Natural killer cell (primary cell): ENCODE measurements around the gene CHMP1B. TPM values are rescaled to one million over a fixed set of nuclear protein-coding genes. Genes with fewer than 3 reads are reported as not detected.

Experiments used
- ATAC-seq, 3 donors: fragments of 150-1000 bp in 2 of 3; fragments of 200-7000 bp in 1 of 3; cut with Tn5 transposase; 1 replicate in 1 of 3; 2 replicates in 2 of 3; pipeline ENCODE4 v1.10.0; 2021; ENCODE audit warnings: mild to moderate bottlenecking in 2 of 3, moderate library complexity in 2 of 3
- DNase-seq, 2 donors: peaks; one replicate each; pipeline versions ENCODE4 v3.0.0 to v3.0.0-alpha.2; 2013 to 2021; ENCODE audit warnings: mixed read lengths in 1 of 2
- H3K27ac ChIP-seq: one replicate; pipeline ENCODE4 v1.5.1; 2013; ENCODE audit warnings: mild to moderate bottlenecking, low read length
- H3K27me3 ChIP-seq: one replicate; pipeline ENCODE4 v1.6.1; 2013; ENCODE audit warnings: low read length; ENCODE audit not compliant: control insufficient read depth, insufficient read depth
- H3K36me3 ChIP-seq: one replicate; pipeline ENCODE4 v1.6.1; 2013; ENCODE audit warnings: low read length; ENCODE audit not compliant: control insufficient read depth, insufficient read depth
- H3K4me1 ChIP-seq: one replicate; pipeline ENCODE4 v1.6.1; 2013; ENCODE audit warnings: low read length; ENCODE audit not compliant: control insufficient read depth, insufficient read depth
- H3K4me3 ChIP-seq: one replicate; pipeline ENCODE4 v1.5.1; 2013; ENCODE audit warnings: low read length
- H3K9me3 ChIP-seq: one replicate; pipeline ENCODE4 v1.6.1; 2013; ENCODE audit warnings: low read length; ENCODE audit not compliant: control insufficient read depth, insufficient read depth
- H3K27ac Mint-ChIP-seq, 2 donors: one replicate each; pipeline ENCODE4 v1.8.0; 2022; ENCODE audit warnings: mild to moderate bottlenecking in 2 of 2, mixed read lengths in 2 of 2, moderate library complexity in 1 of 2
- H3K27me3 Mint-ChIP-seq, 2 donors: one replicate each; pipeline ENCODE4 v1.8.0; 2022; ENCODE audit warnings: low read depth in 2 of 2, mixed read lengths in 2 of 2
- H3K36me3 Mint-ChIP-seq: one replicate; pipeline ENCODE4 v1.8.0; 2022; ENCODE audit warnings: mixed read lengths
- H3K4me1 Mint-ChIP-seq, 2 donors: one replicate each; pipeline ENCODE4 v1.8.0; 2022; ENCODE audit warnings: mixed read lengths in 2 of 2
- H3K4me3 Mint-ChIP-seq: one replicate; pipeline ENCODE4 v1.8.0; 2022; ENCODE audit warnings: mild to moderate bottlenecking, moderate library complexity, mixed read lengths
- H3K9me3 Mint-ChIP-seq, 2 donors: one replicate each; pipeline ENCODE4 v1.8.0; 2022; ENCODE audit warnings: mixed read lengths in 2 of 2
- WGBS: methylation state at CpG from one replicate; pipeline ENCODE4 v1.1.7; 2013; ENCODE audit warnings: missing lambda C conversion rate; ENCODE audit not compliant: insufficient coverage; 5-methylcytosine and 5-hydroxymethylcytosine counted together
- intact Hi-C: fragments of 100-400 bp; cut with micrococcal nuclease; formaldehyde crosslinking; loops from one replicate; pipeline ENCODE4 v1.14.2; 2022
- total RNA-seq, 4 donors: library from RNA; stranded (reverse); fragments of 120-200 nt in 1 of 4; gene quantifications; one replicate each; pipeline versions ENCODE4 v1.2.3 to v1.2.4, GENCODE V29; 2013 to 2022
- TF ChIP-seq, protein P1 (sequence below): fragments of 200-600 bp; IDR thresholded peaks from one replicate; pipeline ENCODE4 v1.8.0; 2022; ENCODE audit warnings: antibody characterized with exemption

CHMP1B gene
- total RNA-seq, 3 donors from 2014 or later (not counting 1 experiment from before 2014, with no cell fraction given), result 99.4 to 132 (median 110) TPM

DNA sequence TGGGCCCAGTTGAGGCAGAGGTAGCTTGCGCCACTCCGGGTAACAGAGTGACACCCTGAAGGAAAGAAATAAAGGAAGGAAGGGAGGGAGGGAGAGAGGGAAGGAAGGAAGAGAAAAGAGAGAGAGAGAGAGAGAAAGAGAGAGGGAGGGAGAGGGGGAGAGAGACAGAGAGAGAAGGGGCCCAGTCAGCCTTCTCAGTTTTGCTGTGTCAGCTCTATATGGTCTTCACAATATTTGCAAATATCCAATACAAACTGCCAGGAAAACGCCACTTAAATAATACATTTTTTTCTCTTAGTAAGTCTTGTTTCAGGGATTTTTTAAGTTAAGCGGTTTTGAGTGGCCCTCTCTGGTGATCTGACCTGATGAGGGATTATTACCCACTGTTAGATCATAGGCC lies 5.6 kb upstream of the CHMP1B start:
- no peaks in the 10 kb centered on the region for H3K9me3 ChIP-seq
- no peak overlapping the region for H3K27ac Mint-ChIP-seq
- TF ChIP-seq, protein P1, sequence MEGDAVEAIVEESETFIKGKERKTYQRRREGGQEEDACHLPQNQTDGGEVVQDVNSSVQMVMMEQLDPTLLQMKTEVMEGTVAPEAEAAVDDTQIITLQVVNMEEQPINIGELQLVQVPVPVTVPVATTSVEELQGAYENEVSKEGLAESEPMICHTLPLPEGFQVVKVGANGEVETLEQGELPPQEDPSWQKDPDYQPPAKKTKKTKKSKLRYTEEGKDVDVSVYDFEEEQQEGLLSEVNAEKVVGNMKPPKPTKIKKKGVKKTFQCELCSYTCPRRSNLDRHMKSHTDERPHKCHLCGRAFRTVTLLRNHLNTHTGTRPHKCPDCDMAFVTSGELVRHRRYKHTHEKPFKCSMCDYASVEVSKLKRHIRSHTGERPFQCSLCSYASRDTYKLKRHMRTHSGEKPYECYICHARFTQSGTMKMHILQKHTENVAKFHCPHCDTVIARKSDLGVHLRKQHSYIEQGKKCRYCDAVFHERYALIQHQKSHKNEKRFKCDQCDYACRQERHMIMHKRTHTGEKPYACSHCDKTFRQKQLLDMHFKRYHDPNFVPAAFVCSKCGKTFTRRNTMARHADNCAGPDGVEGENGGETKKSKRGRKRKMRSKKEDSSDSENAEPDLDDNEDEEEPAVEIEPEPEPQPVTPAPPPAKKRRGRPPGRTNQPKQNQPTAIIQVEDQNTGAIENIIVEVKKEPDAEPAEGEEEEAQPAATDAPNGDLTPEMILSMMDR, result no peak
- no peaks in the 10 kb centered on the region for H3K36me3 ChIP-seq
- no peak overlapping the region for H3K4me3 Mint-ChIP-seq
- H3K27ac ChIP-seq, result no peak overlapping the region
- H3K27me3 Mint-ChIP-seq, result no peaks in the 10 kb centered on the region
- no peaks in the 10 kb centered on the region for H3K27me3 ChIP-seq
- 98% methylated on average over 3 of the region's 4 CpGs for WGBS
- intact Hi-C loops, result no loop called here
- H3K9me3 Mint-ChIP-seq, result no peaks in the 10 kb centered on the region
- H3K4me1 Mint-ChIP-seq, result peaks cover 14 to 15% of the 10 kb centered on the region in 2 donors
- no peak overlapping the region for H3K4me3 ChIP-seq
- DNase-seq (no peak), ATAC-seq (no peak)
- H3K36me3 Mint-ChIP-seq, result no peaks in the 10 kb centered on the region
- H3K4me1 ChIP-seq, result peaks cover 7% of the 10 kb centered on the region

DNA sequence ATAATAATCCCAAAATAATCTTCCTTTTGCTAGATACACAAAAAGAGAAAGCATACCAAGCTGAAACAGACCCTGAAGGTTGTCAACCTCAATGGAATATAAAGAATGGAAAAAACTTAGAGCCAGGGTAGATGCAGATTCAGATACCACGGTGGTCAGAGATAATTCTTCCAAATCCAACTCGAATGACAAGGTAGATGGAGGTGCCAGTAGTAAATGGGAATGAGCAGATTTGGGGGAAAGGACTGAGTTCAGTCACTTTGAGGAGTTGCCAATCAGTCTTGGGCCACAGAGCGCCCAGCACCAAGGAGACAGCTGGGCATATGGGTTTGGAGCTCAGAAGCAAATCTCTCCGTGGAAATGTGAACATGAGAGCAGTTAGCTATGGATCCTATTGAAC lies 3.4 kb upstream of the CHMP1B start:
- ATAC-seq (no peak), DNase-seq (no peak)
- H3K9me3 Mint-ChIP-seq, result no peaks in the 10 kb centered on the region
- peak overlapping the region; percentile 62 to 100 for H3K27ac Mint-ChIP-seq
- H3K4me3 Mint-ChIP-seq, result peak overlapping the region; percentile 17
- Histone ChIP-seq H3K36me3 (no peaks in the 10 kb centered on the region), H3K4me3 (no peak overlapping the region), H3K27ac (no peak overlapping the region), H3K27me3 (no peaks in the 10 kb centered on the region), H3K4me1 (peaks cover 12% of the 10 kb centered on the region), H3K9me3 (no peaks in the 10 kb centered on the region)
- peaks cover 7% of the 10 kb centered on the region for H3K36me3 Mint-ChIP-seq
- intact Hi-C loops, result loop anchor here (1.0 kb wide), 1 partner anchor 30 kb away; no protein-coding TSS in a partner anchor
- WGBS, result 91% methylated on average over 4 of the region's 4 CpGs
- peaks cover 35 to 37% of the 10 kb centered on the region in 2 donors for H3K4me1 Mint-ChIP-seq
- TF ChIP-seq, protein P1, result no peak
- no peaks in the 10 kb centered on the region for H3K27me3 Mint-ChIP-seq

DNA sequence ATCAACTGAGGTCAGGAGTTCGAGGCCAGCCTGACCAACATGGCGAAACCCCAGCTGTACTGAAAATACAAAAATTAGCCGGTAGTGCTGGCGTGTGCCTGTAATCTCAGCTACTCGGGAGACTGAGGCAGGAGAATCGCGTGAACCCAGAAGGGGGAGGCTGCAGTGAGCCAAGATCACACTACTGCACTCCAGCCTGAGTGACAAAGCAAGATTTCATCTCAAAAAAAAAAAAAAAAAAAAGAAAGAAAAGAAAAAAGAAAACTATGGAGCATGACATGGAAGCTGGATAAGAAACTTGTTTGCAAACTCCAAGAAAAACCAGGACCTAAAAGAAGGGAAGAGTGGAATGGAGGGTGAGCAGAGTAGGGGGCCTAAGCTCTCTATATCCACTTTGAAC lies 1.9 kb upstream of the CHMP1B start:
- Mint-ChIP-seq H3K4me1 (peaks cover 43 to 46% of the 10 kb centered on the region in 2 donors), H3K9me3 (no peaks in the 10 kb centered on the region), H3K27ac (peak overlapping the region; percentile 100), H3K4me3 (peak overlapping the region; percentile 69), H3K36me3 (peaks cover 7% of the 10 kb centered on the region), H3K27me3 (no peaks in the 10 kb centered on the region)
- ATAC-seq (no peak), DNase-seq (no peak)
- WGBS, result 98% methylated on average over 7 of the region's 7 CpGs
- no peaks in the 10 kb centered on the region for H3K9me3 ChIP-seq
- peak overlapping the region; percentile 95 for H3K27ac ChIP-seq
- TF ChIP-seq, protein P1, result no peak
- H3K27me3 ChIP-seq, result no peaks in the 10 kb centered on the region
- H3K36me3 ChIP-seq, result no peaks in the 10 kb centered on the region
- H3K4me3 ChIP-seq, result no peak overlapping the region
- peaks cover 19% of the 10 kb centered on the region for H3K4me1 ChIP-seq
- intact Hi-C loops, result no loop called here
